Fibroblast of skin of left quadriceps (primary cell): ENCODE results near the gene KCTD1.

ENCODE experiments used
- DNase-seq, 2 experiments: peaks; one replicate each; pipeline ENCODE4 v3.0.0-alpha.2; 2013; ENCODE audit warnings: low read depth in 2 of 2

Gene KCTD1

GRCh38 chr18:26425148-26425531 lies 123.2 kb downstream of the KCTD1 start:
- no peak for DNase-seq

GRCh38 chr18:26424428-26425147 lies 123.8 kb downstream of the KCTD1 start:
- DNase-seq, result no peak

- DNase-seq, result no peak
These were observed 125.7 kb downstream of the KCTD1 start for GRCh38 chr18:26422472-26423162.

GRCh38 chr18:26421931-26422330 lies 126.4 kb downstream of the KCTD1 start:
- no peak for DNase-seq

DNA sequence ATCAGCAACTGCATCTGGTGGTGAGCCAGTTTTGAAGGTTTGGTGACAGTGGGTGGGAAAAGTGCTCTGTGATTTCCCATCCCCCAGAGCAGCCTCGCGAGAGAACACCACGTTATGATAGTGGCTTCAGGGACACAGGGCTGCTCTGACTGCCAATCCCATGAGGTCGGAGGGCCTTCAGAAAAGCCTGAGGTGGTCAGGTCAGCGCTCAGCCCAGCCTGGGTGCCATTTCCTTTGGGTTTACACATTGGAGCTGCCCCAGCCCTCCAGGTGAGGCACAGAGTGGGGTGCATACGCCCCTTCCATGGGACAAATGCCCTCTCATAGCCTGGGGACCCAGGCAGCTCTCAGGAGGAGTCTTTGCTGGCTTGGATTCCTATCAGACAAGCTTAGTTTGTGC lies 126.8 kb downstream of the KCTD1 start:
- no peak for DNase-seq

DNA sequence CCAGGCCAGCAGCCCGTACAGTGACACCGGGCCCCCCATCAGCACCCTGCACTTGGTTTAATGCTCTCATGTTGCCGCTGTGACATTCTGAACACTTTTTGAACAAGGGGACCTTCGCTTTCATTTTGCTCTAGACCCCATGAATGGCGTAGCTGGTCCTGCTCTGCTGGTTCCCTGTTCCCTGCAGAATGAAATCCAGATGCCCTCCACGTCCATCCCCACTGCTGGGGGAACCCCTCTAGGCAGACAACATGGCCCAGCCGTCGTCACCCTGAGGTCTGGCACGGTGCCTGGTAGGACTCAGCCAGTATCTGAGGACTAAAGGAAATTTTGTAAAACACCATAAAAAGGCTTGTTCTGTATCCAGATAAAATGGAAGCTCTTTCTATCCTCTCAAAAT lies 128.6 kb downstream of the KCTD1 start:
- no peak for DNase-seq

GRCh38 chr18:26418225-26418624 lies 130.1 kb downstream of the KCTD1 start:
- DNase-seq, result no peak

GRCh38 chr18:26417190-26417589 lies 131.2 kb downstream of the KCTD1 start:
- no peak for DNase-seq

DNA sequence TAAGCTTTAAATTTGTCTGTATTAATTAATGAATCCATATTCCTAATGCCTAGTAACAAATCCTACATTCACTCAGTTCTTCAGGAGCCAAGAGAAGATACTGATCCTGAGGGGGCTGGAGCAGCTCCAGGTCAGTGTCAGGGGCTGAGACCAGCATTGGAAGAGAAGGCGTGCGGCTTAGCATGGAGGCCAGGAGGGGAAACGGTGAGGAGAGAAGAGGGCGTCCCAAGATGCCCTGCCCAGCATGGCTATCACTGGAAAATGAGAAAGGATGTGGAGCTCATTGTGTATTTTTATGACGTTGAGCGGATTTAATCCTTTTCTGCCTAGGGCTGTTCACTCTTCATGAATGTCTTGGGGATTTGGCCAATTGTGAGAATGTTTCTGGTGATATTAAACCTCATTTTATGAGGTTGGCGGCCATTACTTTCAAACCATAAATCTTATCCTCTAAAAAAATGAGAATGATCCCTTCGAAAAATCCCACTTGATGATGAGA lies 131.7 kb downstream of the KCTD1 start:
- no peak for DNase-seq

DNA sequence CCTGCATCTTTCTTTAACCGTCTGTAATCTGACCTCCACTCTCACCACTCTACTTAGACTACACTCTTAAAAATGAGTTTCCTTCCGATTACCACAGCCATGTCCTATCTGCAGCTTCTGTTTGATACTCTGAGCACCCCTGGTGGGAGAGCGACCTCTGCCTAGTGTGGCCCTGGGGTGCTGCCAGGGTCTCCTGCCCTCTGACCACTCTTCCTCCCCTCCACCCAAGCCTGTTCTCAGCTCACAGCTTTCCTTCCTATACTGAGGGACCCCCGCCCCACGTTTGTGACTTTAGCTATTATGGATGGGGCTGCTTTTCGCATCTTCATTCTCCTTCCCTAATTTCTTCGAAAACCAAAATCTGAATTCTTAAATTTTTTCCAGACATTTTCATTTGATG lies 132.7 kb downstream of the KCTD1 start:
- no peak for DNase-seq

DNA sequence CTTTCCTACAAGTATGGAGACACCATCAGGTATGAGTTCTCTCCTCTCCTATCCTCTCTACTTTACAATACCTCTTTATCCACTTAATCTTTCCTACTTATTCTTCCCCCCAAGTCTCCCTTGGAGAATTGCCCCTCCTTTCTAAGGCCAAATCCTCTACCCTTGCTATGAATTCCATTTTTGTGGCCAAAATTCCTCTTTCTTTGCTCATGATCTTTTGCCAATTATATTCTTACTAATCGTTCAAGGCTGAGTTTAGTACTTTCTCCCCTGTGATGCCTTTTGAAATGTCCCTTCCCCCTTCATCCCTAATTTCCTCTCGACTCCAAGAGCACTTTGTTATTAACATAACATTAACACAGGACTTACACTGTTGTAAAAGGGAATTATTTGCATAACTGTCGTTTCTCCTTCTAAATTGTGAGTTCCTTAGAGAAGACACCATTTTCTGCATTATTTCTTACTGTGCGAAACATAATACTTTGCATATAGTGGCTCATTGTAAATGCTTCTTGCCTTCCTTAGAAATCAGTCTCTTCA lies 133.4 kb downstream of the KCTD1 start:
- DNase-seq, result peak; percentile 34 to 48

- DNase-seq, result no peak
These were observed 139.3 kb downstream of the KCTD1 start for GRCh38 chr18:26409091-26409490.

DNA sequence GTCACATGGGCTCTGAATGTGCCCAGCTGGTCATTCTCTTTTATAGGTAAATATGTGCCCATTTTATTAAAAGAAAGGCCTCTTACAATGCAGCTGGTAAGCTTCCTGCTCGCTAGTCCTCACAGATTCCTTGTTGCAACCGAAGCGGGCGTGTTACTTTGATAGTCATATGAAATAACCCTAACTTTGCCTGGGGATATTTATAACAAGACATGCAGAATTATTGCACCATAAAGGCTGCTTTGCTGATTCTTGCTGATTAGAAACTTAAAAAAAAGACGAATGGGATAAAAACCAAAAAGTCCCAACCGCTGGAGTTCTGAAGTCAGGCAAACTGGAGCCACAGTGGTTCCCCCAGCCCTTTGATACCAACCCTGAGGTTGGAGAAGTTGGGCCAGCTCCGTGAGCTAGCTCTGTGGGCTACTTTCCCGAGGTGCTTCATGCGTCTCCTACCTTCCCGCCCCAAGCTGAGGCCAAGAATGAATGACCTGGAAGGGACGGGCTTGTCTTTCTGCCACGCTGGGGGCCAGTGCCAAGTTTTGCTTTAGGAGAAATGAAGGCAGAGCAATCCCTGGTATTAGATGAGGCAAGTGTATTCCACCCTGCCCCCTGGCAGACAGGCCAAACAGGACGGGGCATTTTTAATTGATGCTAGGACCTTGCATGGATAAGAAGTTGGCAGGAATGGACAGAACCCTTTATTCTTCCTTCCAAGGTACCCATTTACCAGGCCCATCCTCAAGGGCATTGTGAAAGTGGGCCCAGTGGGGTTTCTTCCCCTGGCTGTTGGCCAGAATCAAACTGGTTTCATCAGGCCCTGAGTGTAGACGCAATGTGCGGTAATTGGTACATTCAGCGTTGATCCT lies 140.4 kb downstream of the KCTD1 start:
- no peak for DNase-seq

- no peak for DNase-seq
These were observed 141.4 kb downstream of the KCTD1 start for GRCh38 chr18:26406854-26407517.

DNA sequence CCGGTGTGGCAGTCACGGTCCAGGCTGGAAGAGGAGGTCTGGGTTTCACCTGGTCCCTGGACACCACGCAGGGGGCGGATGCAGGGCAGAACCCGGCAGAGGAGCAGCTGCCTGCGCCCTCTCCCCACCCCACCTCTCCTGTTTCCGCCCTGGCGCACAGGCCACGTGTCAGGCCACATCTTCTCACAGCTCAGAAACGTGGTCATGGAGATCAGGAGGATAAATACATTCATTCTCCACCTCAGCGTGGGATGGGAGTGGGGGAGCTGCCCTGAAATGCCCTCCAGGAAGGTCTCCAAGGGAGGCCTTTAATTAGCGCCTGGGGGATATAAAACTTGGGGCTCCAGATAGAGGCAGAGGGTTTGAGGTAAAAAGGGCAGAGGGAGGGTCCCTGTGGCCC lies 142.0 kb downstream of the KCTD1 start:
- no peak for DNase-seq

- peak in 1 of 2 experiments; percentile 14 for DNase-seq
These were observed 143.1 kb downstream of the KCTD1 start for GRCh38 chr18:26405190-26405801.
